ENCODE measurements around the gene ARMC6. TPM values are rescaled to one million over a fixed set of nuclear protein-coding genes. Genes with fewer than 3 reads are reported as not detected.

ARMC6 gene
- total RNA-seq, 2 donors from 2014 or later: 21.0 to 38.6 TPM

DNA sequence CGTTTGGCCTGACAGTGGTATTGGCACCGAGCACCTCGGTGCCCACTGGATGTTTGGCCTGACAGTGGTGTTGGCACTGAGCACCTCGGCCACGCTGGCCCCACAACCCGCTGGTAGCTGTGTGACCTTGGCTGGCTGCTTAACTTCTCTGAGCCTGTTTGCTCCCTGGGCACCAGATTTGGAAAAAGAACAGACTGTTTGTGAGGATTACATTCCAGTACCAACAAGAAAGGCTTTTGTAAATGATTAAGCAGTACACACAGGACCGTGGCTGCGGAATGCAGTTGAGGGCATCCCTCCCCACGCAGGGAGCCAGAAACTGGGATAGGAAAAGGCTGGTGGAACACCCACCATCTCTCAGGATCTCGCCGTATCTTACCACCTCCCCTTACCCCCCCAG is 62.3 kb downstream of the ARMC6 start:
- Histone ChIP-seq H3K36me3 (peaks cover 10% of the 10 kb centered on the region), H3K27ac (no peak overlapping the region), H3K4me1 (ENCODE audit: control insufficient read depth in 1 of 2, low read depth in 2 of 2) (no peaks in the 10 kb centered on the region), H3K27me3 (replicated peaks; ENCODE audit: insufficient read depth) (no peaks in the 10 kb centered on the region), H3K4me3 (no peak overlapping the region), H3K9me3 (no peaks in the 10 kb centered on the region)
- ATAC-seq (ENCODE audit: insufficient number of reproducible peaks, low FRiP score, low read depth) (no peak), DNase-seq (ENCODE audit: low spot score) (no peak)
- TF ChIP-seq, protein P1, sequence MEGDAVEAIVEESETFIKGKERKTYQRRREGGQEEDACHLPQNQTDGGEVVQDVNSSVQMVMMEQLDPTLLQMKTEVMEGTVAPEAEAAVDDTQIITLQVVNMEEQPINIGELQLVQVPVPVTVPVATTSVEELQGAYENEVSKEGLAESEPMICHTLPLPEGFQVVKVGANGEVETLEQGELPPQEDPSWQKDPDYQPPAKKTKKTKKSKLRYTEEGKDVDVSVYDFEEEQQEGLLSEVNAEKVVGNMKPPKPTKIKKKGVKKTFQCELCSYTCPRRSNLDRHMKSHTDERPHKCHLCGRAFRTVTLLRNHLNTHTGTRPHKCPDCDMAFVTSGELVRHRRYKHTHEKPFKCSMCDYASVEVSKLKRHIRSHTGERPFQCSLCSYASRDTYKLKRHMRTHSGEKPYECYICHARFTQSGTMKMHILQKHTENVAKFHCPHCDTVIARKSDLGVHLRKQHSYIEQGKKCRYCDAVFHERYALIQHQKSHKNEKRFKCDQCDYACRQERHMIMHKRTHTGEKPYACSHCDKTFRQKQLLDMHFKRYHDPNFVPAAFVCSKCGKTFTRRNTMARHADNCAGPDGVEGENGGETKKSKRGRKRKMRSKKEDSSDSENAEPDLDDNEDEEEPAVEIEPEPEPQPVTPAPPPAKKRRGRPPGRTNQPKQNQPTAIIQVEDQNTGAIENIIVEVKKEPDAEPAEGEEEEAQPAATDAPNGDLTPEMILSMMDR (IDR thresholded peaks at IDR 0.05): no peak

DNA sequence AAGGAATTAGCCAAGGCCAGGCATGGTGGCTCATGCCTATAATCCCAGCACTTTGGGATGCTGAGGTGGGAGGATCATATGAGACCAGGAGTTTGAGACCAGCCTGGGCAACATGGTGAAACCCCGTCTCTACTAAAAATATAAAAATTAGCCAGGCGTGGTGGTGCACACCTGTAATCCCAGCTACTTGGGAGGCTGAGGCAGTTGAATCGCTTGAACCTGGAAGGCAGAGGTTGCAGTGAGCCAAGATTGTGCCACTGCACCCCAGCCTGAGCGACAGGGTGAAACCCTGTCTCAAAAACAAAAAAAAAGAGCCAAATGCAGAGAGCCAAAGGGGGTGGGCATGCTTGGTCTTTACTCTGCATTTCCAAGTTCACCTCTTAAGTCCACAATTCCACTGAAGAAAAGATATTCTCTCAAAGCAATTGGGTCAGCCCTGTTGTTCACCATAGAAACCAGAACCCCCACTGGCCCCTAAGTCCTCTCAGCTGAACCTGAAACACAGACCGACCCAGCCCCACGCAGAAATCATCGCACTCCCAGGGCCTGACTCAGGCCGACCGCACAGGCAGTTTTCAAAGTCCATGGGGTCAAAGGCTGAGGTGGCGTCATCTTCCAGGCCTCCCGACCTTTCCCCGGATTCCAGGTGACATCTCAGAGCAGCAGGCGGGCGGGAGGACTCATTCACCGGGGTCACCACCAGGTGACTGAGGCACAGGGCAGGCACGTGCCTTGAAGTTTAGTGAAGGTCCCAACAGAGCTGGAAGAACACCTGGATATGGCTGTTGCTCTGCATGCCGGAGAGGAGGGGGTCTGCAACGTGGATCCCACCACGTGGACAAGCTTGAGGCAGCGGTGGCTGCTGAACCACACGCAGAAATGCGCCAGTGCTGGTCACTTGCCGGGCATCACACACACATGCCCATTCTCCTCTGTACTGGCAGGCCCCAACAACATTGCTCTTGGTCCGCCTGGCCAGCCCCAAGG is 63.5 kb downstream of the ARMC6 start:
- ATAC-seq (ENCODE audit: insufficient number of reproducible peaks, low FRiP score, low read depth): no peak
- peaks cover 9% of the 10 kb centered on the region for H3K36me3 ChIP-seq

DNA sequence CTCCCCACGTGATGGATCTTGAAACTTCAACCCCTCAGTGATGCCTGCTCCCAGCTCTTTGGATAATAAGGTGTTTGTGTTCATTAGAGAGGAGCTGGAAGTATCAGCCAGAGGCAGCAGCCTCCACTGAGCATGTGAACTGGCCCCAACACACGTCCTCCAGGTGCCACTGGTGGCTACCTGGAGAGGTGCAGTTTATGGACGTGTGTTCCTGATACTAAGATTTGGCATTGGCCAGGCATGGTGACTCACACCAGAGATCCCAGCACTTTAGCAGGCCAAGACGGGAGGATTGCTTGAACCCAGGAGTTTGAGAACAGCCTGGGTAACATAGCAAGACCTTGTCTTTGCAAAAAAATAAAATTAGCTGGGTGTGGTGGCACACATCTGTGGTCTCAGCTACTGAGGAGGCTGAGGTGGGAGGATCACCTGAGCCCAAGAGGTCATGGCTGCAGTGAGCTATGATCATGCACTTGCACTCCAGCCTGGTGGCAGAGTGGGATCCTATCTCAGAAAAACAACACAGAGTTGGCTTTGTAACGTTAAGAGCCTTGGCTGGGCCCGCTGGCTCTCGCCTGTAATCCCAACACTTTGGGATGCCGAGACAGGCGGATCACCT is 64.8 kb downstream of the ARMC6 start:
- H3K36me3 ChIP-seq: peaks cover 9% of the 10 kb centered on the region
- no peak for ATAC-seq (ENCODE audit: insufficient number of reproducible peaks, low FRiP score, low read depth)
- H3K27ac ChIP-seq: no peak overlapping the region
- no peaks in the 10 kb centered on the region for H3K27me3 ChIP-seq (replicated peaks; ENCODE audit: insufficient read depth)
- DNase-seq (ENCODE audit: low spot score): no peak
- TF ChIP-seq, protein P1 (IDR thresholded peaks at IDR 0.05): no peak
- H3K9me3 ChIP-seq: no peaks in the 10 kb centered on the region
- H3K4me3 ChIP-seq: no peak overlapping the region
- H3K4me1 ChIP-seq (ENCODE audit: control insufficient read depth in 1 of 2, low read depth in 2 of 2): no peaks in the 10 kb centered on the region

More for the DNA sequence above, 63.5 kb downstream of the ARMC6 start:
- H3K4me3 ChIP-seq: no peak overlapping the region
- no peaks in the 10 kb centered on the region for H3K27me3 ChIP-seq (replicated peaks; ENCODE audit: insufficient read depth)
- no peak overlapping the region for H3K27ac ChIP-seq
- TF ChIP-seq, protein P1 (IDR thresholded peaks at IDR 0.05): no peak
- H3K9me3 ChIP-seq: no peaks in the 10 kb centered on the region
- no peak for DNase-seq (ENCODE audit: low spot score)
- H3K4me1 ChIP-seq (ENCODE audit: control insufficient read depth in 1 of 2, low read depth in 2 of 2): no peaks in the 10 kb centered on the region

DNA sequence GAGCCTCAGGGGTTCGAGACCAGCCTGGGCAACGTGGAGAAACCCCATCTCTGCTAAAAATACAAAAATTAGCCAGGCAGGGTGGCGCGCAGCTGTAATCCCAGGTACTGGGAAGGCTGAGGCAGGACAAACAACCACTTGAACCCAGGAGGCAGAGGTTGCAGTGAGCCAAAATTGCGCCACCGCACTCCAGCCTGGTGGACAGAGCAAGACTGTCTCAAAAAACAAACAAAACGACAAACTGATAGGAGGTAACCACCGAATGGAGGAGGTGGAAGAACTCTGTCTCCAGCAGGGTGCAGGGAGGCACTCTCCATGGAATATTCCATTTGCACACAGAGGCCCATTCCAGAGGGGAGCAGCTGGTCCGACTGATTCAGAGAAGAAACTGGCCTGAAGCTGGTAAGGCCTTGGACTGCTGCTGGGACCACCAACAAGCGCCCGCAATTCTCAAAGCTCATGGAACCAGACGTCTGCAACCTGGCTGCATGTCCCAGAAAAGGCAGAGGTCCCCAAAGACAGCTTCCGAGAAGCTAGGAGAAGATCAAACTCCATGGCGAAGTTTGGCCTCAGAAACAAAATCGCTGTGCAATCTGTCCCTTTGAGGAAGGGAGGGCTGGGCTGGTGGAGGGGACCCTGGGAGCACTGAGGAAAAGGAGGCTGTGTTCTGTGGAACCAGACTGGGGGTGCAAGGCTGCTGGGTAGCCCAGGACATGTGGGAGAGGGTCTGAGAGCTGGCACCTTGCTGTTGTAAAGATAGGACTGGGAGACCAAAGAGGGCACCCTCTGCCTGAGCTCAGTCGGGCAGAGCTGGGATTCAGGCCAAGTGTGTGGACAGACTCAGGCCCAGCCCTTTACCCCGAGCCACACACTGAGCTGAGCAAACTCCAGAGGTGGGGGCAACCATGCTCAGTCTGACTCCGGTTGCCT is 65.6 kb downstream of the ARMC6 start:
- H3K36me3 ChIP-seq: peaks cover 9% of the 10 kb centered on the region
- ATAC-seq (ENCODE audit: insufficient number of reproducible peaks, low FRiP score, low read depth): no peak
- TF ChIP-seq, protein P1 (IDR thresholded peaks at IDR 0.05): no peak

More for the DNA sequence above, 65.6 kb downstream of the ARMC6 start:
- H3K4me3 ChIP-seq: no peak overlapping the region
- H3K9me3 ChIP-seq: no peaks in the 10 kb centered on the region
- H3K27ac ChIP-seq: no peak overlapping the region
- DNase-seq (ENCODE audit: low spot score): no peak
- H3K4me1 ChIP-seq (ENCODE audit: control insufficient read depth in 1 of 2, low read depth in 2 of 2): no peaks in the 10 kb centered on the region
- no peaks in the 10 kb centered on the region for H3K27me3 ChIP-seq (replicated peaks; ENCODE audit: insufficient read depth)
